ENCODE results near the gene FARS2.

The FARS2 gene

DNA sequence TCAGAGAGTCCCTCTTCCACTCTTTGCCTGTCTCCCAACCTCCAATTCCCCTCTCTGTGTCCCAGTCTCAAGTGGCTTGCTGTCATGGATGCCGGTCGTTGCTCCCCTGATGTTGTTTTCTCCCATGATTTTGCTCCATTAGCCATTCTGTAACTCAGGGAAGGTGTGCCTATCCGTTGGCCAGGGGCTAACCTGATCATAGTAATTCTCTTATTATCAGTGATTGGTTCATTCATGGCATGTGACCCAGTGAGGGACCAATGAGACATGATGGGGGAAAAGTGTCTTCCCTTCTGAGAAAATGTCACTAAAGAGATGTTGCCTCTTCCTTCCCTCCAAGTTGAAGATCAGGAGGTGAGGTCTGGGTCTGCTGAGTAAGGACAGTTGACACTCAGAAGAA, 214.5 kb downstream of the FARS2 start:
- TF ChIP-seq, protein P1, sequence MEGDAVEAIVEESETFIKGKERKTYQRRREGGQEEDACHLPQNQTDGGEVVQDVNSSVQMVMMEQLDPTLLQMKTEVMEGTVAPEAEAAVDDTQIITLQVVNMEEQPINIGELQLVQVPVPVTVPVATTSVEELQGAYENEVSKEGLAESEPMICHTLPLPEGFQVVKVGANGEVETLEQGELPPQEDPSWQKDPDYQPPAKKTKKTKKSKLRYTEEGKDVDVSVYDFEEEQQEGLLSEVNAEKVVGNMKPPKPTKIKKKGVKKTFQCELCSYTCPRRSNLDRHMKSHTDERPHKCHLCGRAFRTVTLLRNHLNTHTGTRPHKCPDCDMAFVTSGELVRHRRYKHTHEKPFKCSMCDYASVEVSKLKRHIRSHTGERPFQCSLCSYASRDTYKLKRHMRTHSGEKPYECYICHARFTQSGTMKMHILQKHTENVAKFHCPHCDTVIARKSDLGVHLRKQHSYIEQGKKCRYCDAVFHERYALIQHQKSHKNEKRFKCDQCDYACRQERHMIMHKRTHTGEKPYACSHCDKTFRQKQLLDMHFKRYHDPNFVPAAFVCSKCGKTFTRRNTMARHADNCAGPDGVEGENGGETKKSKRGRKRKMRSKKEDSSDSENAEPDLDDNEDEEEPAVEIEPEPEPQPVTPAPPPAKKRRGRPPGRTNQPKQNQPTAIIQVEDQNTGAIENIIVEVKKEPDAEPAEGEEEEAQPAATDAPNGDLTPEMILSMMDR (IDR thresholded peaks at IDR 0.05; ENCODE audit: low read depth, low read length): no peak
- no peak overlapping the region for H3K4me3 ChIP-seq (ENCODE audit: low read depth, low read length)

DNA sequence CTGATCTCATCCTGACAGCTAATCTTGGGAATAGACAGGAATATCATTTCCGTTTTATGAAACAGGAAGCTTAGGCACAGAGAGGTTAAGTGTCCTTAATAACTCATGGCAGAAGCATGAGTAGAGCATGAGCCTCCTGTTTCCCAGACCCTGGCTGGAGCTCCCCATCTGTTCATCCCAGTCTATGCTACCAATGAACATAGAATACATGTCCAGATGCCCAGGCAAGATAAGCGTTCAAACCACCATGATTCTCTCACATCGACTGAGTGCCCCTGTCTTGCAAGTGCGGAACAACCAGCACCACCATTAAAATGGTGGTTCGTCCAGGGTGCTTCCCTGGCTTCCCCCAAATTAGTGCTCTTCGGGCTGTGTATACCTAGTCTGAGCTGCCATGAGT, 217.1 kb downstream of the FARS2 start:
- TF ChIP-seq, protein P1 (IDR thresholded peaks at IDR 0.05; ENCODE audit: low read depth, low read length): no peak
- no peak overlapping the region for H3K4me3 ChIP-seq (ENCODE audit: low read depth, low read length)

DNA sequence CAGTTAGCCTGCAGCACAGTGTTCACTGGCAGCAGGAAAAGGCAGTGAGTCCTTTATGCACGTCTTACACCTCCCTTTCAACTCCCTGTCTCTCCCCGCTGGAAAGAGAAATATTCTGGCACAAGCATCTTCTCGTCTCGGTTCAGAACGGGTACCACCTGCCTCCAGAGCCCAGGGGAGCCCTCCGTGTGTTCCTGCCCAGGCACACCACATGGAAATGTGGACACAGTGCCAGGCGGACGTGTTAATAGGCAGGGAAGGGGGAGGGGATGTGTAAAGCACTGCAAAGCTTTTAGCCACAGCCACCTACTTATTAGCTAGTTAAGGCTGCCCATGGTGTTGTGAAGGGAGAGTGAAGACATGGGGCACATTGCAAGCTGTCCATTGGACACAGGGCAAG, 219.7 kb downstream of the FARS2 start:
- H3K4me3 ChIP-seq (ENCODE audit: low read depth, low read length): no peak overlapping the region
- TF ChIP-seq, protein P1 (IDR thresholded peaks at IDR 0.05; ENCODE audit: low read depth, low read length): no peak

DNA sequence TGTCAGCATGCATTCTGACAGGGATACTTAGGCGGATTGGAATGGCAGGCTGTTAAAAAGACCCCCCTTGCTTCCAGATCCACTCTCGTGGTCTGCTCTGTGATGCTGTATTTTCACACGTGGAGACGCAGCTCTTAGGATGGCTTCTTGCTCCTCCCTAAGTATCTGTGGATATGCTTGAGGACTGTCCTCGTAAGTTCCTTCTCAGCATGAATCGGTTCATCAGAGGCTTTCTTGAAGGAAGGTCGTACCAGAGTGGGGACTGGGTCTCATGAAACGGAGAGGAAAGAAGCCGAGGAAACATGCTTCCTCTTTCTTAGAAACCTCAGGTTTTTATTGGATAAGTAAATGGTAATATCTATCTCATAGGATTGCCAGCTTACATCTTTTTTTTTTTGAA, 220.4 kb downstream of the FARS2 start:
- TF ChIP-seq, protein P1 (IDR thresholded peaks at IDR 0.05; ENCODE audit: low read depth, low read length): no peak
- no peak overlapping the region for H3K4me3 ChIP-seq (ENCODE audit: low read depth, low read length)

DNA sequence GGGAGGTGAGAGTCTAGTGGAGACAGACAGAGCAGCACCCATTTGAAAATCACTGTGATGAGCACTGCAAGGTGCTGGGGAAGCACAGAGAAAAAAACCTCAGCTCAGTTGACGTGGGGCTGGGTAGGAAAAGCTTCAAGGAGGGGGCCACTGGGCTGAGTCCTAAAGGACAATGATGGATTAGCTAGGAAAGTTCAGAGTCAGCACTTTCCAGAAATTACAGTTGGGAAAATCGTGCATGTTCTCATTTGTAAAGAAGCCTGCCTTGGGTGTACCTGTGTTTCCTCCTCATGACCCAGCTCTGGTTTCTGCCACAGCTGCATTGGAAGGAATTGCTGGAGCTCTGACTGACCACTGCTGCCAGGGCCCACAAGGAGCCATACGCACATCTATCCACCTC, 221.3 kb downstream of the FARS2 start:
- TF ChIP-seq, protein P1 (IDR thresholded peaks at IDR 0.05; ENCODE audit: low read depth, low read length): no peak
- H3K4me3 ChIP-seq (ENCODE audit: low read depth, low read length): no peak overlapping the region

DNA sequence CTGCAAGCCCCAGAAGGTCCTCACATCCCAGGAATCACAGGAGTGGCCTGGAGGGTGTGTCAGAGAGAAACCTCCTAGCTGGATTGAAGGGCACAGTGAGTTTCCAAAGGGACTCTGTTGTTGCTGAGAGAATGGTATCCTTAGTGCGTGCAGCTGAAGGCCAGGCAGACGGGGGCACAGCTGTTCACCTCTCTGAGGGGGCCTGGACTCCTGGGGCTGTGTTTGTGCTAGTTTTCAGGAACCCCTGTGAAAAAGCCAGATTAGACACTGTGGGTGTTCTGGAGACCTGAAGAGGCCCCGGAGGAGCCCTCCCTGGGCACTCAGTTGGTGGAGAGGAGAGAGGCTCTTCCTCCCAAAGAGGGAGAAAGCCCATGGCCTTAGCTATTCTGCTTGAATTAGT, 223.4 kb downstream of the FARS2 start:
- TF ChIP-seq, protein P1 (IDR thresholded peaks at IDR 0.05; ENCODE audit: low read depth, low read length): no peak
- H3K4me3 ChIP-seq (ENCODE audit: low read depth, low read length): no peak overlapping the region

DNA sequence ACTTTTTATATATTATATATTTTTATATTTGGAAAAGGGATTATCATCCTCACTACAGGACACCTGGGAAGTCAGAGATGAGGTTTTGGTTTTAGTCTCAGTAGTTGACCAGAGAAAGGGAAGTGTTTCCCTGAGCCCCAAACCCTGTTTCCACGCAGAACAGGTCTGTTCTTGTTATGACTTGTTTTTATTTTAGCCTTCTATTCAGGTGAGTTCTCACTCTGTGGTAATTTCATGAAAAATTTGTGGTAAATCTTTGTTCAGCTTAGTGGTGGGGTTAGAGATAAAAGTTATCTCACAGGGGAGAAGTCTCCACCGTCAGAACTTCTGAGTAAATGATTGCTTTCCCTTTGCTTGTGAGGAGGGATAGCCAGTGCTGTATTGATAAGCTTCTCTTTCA, 224.9 kb downstream of the FARS2 start:
- no peak overlapping the region for H3K4me3 ChIP-seq (ENCODE audit: low read depth, low read length)
- TF ChIP-seq, protein P1 (IDR thresholded peaks at IDR 0.05; ENCODE audit: low read depth, low read length): no peak

All from WI38 (cell line).